ENCODE results near the gene KPNA4. TPM values are rescaled to one million over a fixed set of nuclear protein-coding genes. Genes with fewer than 3 reads are reported as not detected.

The KPNA4 gene
- total RNA-seq, 2 donors from 2014 or later: 41.6 to 60.6 TPM

DNA sequence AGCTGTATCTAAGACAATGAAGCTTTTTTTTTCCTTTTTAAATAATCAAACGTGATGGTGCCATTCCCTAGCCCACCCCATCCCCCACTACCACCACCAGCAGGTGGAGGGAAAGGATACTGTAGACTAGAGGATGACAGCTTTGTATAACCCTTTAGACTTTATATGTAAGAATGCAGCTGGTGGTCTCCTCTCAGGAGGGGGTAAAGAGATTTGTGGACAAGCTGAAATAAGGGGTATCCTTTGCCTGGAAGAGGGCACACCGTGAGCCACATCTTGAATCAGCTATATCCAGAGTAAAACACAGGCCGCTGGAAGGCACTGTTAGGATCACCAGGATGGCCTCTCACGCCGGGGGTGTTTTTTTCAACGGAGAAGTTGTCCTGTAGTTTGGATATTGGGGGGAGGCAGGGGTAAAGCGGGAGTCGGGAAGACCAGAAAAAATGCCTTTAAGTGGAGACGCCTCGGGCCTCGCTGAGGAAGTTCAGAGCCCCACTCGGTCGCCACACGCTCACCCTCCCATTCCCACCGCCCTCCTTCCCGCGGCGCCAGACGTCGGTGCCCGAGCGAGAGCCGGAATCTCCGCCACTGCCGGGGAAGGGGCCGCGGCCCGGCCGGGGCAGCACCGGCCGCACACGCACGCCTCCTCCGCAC, 986 bp downstream of the KPNA4 start:
- intact Hi-C loops (cut with DNase I): loop anchor here (10.0 kb wide), 1 partner anchor 660 kb away; the partner anchor contains the start of gene NMD3
- Histone ChIP-seq H3K27me3 (no peaks in the 10 kb centered on the region), H3K9me3 (no peaks in the 10 kb centered on the region), H3K4me1 (peaks cover 10% of the 10 kb centered on the region), H3K9ac (ENCODE audit: low read depth in 2 of 2, low read length in 2 of 2) (peak overlapping the region; percentile 52 to 81), H3K27ac (peak overlapping the region; percentile 96), H3K4me3 (peak overlapping the region; percentile 70), H3K36me3 (no peaks in the 10 kb centered on the region)
- no peak for TF ChIP-seq CTCF (IDR thresholded peaks at IDR 0.05)
- peak; percentile 31 for DNase-seq

DNA sequence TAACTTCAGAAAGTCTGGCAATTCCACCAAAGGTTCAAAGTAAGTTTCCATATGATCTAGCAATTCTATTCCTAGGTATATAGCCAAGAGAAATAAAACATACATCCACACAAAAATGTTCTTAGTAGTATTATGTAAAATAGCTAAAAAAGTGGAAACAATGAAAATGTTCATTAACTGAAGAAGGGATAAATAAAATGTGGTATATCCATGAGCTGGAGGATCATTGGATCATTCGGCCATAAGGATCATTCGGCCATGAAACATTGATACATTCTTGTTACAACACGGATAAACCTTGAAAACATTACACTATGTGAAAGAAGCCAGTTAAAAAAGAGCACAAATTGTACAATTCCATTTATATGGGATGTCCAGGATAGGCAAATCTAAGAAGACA, 2.4 kb downstream of the KPNA4 start:
- Histone ChIP-seq H3K4me3 (no peak overlapping the region), H3K4me1 (peaks cover 10% of the 10 kb centered on the region)
- TF ChIP-seq CTCF (IDR thresholded peaks at IDR 0.05): no peak

GRCh38 chr3:160557571-160557970, 7.8 kb downstream of the KPNA4 start:
- intact Hi-C loops (cut with DNase I): no loop called here
- H3K27ac ChIP-seq: no peak overlapping the region
- H3K27me3 ChIP-seq: no peaks in the 10 kb centered on the region
- DNase-seq: no peak
- H3K9me3 ChIP-seq: no peaks in the 10 kb centered on the region
- H3K36me3 ChIP-seq: no peaks in the 10 kb centered on the region
- H3K9ac ChIP-seq (ENCODE audit: low read depth in 2 of 2, low read length in 2 of 2): no peak overlapping the region
- peaks cover 2% of the 10 kb centered on the region for H3K4me1 ChIP-seq
- TF ChIP-seq CTCF (IDR thresholded peaks at IDR 0.05): no peak
- no peak overlapping the region for H3K4me3 ChIP-seq

More for the DNA sequence above, 2.4 kb downstream of the KPNA4 start:
- H3K9ac ChIP-seq (ENCODE audit: low read depth in 2 of 2, low read length in 2 of 2): no peak overlapping the region
- no peak for DNase-seq
- H3K36me3 ChIP-seq: no peaks in the 10 kb centered on the region
- no peaks in the 10 kb centered on the region for H3K9me3 ChIP-seq
- H3K27me3 ChIP-seq: no peaks in the 10 kb centered on the region
- H3K27ac ChIP-seq: no peak overlapping the region
- intact Hi-C loops (cut with DNase I): loop anchor here (10.0 kb wide), 1 partner anchor 662 kb away; the partner anchor contains the start of gene NMD3

DNA sequence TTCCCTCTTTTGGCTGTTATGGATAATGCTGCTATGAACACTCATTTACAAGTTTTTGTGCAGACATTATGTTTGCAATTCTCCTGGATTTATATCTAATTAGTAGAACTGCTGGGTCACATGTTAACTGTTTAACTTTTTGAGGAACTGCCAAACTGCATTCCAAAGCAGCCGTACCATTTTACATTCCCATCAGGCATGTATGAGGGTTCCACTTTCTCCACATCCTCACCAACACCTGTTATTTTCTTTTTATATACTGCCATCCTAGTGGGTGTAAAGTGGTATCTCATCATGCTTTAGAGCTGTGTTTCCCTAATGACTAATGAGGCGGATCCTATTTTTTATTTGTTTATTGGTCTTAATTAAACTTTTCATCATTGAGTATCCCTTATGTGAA, 9.2 kb downstream of the KPNA4 start:
- no peak for DNase-seq
- H3K4me3 ChIP-seq: no peak overlapping the region
- TF ChIP-seq CTCF (IDR thresholded peaks at IDR 0.05): no peak
- H3K9me3 ChIP-seq: no peaks in the 10 kb centered on the region
- intact Hi-C loops (cut with DNase I): no loop called here
- H3K9ac ChIP-seq (ENCODE audit: low read depth in 2 of 2, low read length in 2 of 2): no peak overlapping the region
- H3K27ac ChIP-seq: no peak overlapping the region
- H3K4me1 ChIP-seq: no peaks in the 10 kb centered on the region
- H3K27me3 ChIP-seq: no peaks in the 10 kb centered on the region
- no peaks in the 10 kb centered on the region for H3K36me3 ChIP-seq

- TF ChIP-seq CTCF (IDR thresholded peaks at IDR 0.05): no peak
Measured at GRCh38 chr3:160554980-160555379, 10.4 kb downstream of the KPNA4 start.

More at GRCh38 chr3:160554980-160555379, 10.4 kb downstream of the KPNA4 start:
- Histone ChIP-seq H3K9ac (ENCODE audit: low read depth in 2 of 2, low read length in 2 of 2) (no peak overlapping the region), H3K36me3 (no peaks in the 10 kb centered on the region), H3K27ac (no peak overlapping the region), H3K4me1 (no peaks in the 10 kb centered on the region), H3K9me3 (no peaks in the 10 kb centered on the region), H3K27me3 (no peaks in the 10 kb centered on the region), H3K4me3 (no peak overlapping the region)
- DNase-seq: no peak
- intact Hi-C loops (cut with DNase I): no loop called here
